Smooth muscle cell (in vitro differentiated cells): ENCODE data around the gene LCE1B. TPM values are rescaled to one million over a fixed set of nuclear protein-coding genes. Genes with fewer than 3 reads are reported as not detected.

ENCODE experiments used
- DNase-seq: peaks from one replicate; lab custom pipeline; 2025; ENCODE audit not compliant: unreplicated experiment; lab: John Stamatoyannopoulos, UW
- H2AFZ ChIP-seq: fragments of 200-600 bp; sonication (generic); 2 replicates; pipeline ENCODE4 v1.6.0; 2016; ENCODE audit warnings: antibody characterized with exemption, low read depth, mild to moderate bottlenecking
- H3F3A ChIP-seq: fragments of 200-600 bp; sonication (generic); 2 replicates; pipeline ENCODE4 v1.6.0; 2017; ENCODE audit warnings: antibody characterized with exemption, low read depth
- H3K27ac ChIP-seq: fragments of 200-600 bp; sonication (generic); 2 replicates; pipeline ENCODE4 v1.5.1; 2016; ENCODE audit warnings: low read depth, mild to moderate bottlenecking
- H3K27me3 ChIP-seq: fragments of 200-600 bp; sonication (generic); 2 replicates; pipeline ENCODE4 v1.6.1; 2016; ENCODE audit warnings: low read depth, mild to moderate bottlenecking
- H3K36me3 ChIP-seq: fragments of 200-600 bp; sonication (generic); 2 replicates; pipeline ENCODE4 v1.5.1; 2016; ENCODE audit warnings: low read depth
- H3K4me1 ChIP-seq: fragments of 200-600 bp; sonication (generic); 2 replicates; pipeline ENCODE4 v1.5.1; 2016; ENCODE audit warnings: low read depth
- H3K4me2 ChIP-seq: fragments of 200-600 bp; sonication (generic); 2 replicates; pipeline ENCODE4 v1.6.0; 2016; ENCODE audit warnings: mild to moderate bottlenecking
- H3K4me3 ChIP-seq: fragments of 200-600 bp; sonication (generic); 2 replicates; pipeline ENCODE4 v1.5.1; 2016; ENCODE audit warnings: mild to moderate bottlenecking
- H3K79me2 ChIP-seq: fragments of 200-600 bp; sonication (generic); 2 replicates; pipeline ENCODE4 v1.6.0; 2016; ENCODE audit warnings: low read depth, mild to moderate bottlenecking
- H3K9ac ChIP-seq: fragments of 200-600 bp; sonication (generic); 2 replicates; pipeline ENCODE4 v1.6.0; 2016; ENCODE audit warnings: low read depth
- H3K9me3 ChIP-seq: fragments of 200-600 bp; sonication (generic); replicated peaks from 2 replicates; pipeline ENCODE4 v1.5.1; 2016; ENCODE audit warnings: low read depth
- H4K20me1 ChIP-seq: fragments of 200-600 bp; sonication (generic); 2 replicates; pipeline ENCODE4 v1.6.0; 2016; ENCODE audit warnings: low read depth
- CTCF ChIP-seq: fragments of 200-600 bp; sonication (generic); IDR thresholded peaks from 2 replicates; pipeline ENCODE4 v1.5.1; 2017; ENCODE audit warnings: borderline replicate concordance, mild to moderate bottlenecking, antibody characterized with exemption; ENCODE audit not compliant: insufficient read depth, poor library complexity, severe bottlenecking
- WGBS: methylation state at CpG from one replicate; pipeline ENCODE4 v1.1.7; 2016; ENCODE audit warnings: low lambda C conversion rate; 5-methylcytosine and 5-hydroxymethylcytosine counted together
- polyA plus RNA-seq: library from polyadenylated mRNA; unstranded; fragments of >200 nt; fragmentation: Nextera tagmentation; extraction: Ambion mirVana; gene quantifications from 2 replicates; pipeline ENCODE4 v1.2.1, GENCODE V29; 2016
- total RNA-seq: library from RNA; depleted of rRNA; stranded (reverse); fragments of >200 nt; gene quantifications from 2 replicates; pipeline ENCODE4 v1.2.3, GENCODE V29; 2014

The LCE1B gene
- total and polyA plus RNA-seq, 2 experiments from 2014 or later, result not detected

GRCh38 chr1:152823294-152823693 lies 11.5 kb downstream of the LCE1B start:
- no peaks in the 10 kb centered on the region for H3F3A ChIP-seq
- no peaks in the 10 kb centered on the region for H3K79me2 ChIP-seq
- no peak overlapping the region for H3K4me2 ChIP-seq
- H3K27me3 ChIP-seq, result no peaks in the 10 kb centered on the region
- H4K20me1 ChIP-seq, result no peaks in the 10 kb centered on the region
- 25% methylated on average over 5 of the region's 5 CpGs for WGBS
- no peak overlapping the region for H3K9ac ChIP-seq
- no peaks in the 10 kb centered on the region for H3K4me1 ChIP-seq
- TF ChIP-seq CTCF, result no peak
- H3K27ac ChIP-seq, result no peak overlapping the region
- no peak overlapping the region for H3K4me3 ChIP-seq
- H2AFZ ChIP-seq, result no peak overlapping the region
- peaks cover 9% of the 10 kb centered on the region for H3K9me3 ChIP-seq
- no peaks in the 10 kb centered on the region for H3K36me3 ChIP-seq
- DNase-seq, result no peak

GRCh38 chr1:152824964-152825363 lies 13.2 kb downstream of the LCE1B start:
- Histone ChIP-seq H3K9me3 (peaks cover 9% of the 10 kb centered on the region), H3K36me3 (no peaks in the 10 kb centered on the region)
- DNase-seq, result no peak

GRCh38 chr1:152827173-152827572 lies 15.4 kb downstream of the LCE1B start, which contains the start of gene LCE1A:
Gene LCE1A, plus strand, starts transcription at chr1:152827473. Its CDS starts 0 bp downstream, at chr1:152827473.
- Histone ChIP-seq H3K9me3 (peaks cover 9% of the 10 kb centered on the region), H3K4me1 (no peaks in the 10 kb centered on the region), H3K36me3 (no peaks in the 10 kb centered on the region), H3K79me2 (no peaks in the 10 kb centered on the region), H3K9ac (no peak within 1 kb of the TSS), H3K27ac (no peak within 1 kb of the TSS), H2AFZ (no peak within 1 kb of the TSS), H3F3A (no peaks in the 10 kb centered on the region), H4K20me1 (no peaks in the 10 kb centered on the region), H3K27me3 (no peaks in the 10 kb centered on the region), H3K4me2 (no peak within 1 kb of the TSS), H3K4me3 (no peak within 1 kb of the TSS)
- TF ChIP-seq CTCF, result no peak
- no peak for DNase-seq
- 65% methylated on average over 2 of the region's 2 CpGs for WGBS

More at GRCh38 chr1:152824964-152825363, 13.2 kb downstream of the LCE1B start:
- Histone ChIP-seq H3F3A (no peaks in the 10 kb centered on the region), H3K9ac (no peak overlapping the region), H3K27ac (no peak overlapping the region), H4K20me1 (no peaks in the 10 kb centered on the region), H3K79me2 (no peaks in the 10 kb centered on the region), H3K27me3 (no peaks in the 10 kb centered on the region), H3K4me2 (no peak overlapping the region), H2AFZ (no peak overlapping the region), H3K4me3 (no peak overlapping the region), H3K4me1 (no peaks in the 10 kb centered on the region)
- no peak for TF ChIP-seq CTCF

GRCh38 chr1:152836870-152837269 lies 25.1 kb downstream of the LCE1B start:
- no peaks in the 10 kb centered on the region for H3K9me3 ChIP-seq
- H3K9ac ChIP-seq, result no peak overlapping the region
- no peaks in the 10 kb centered on the region for H3K27me3 ChIP-seq
- H4K20me1 ChIP-seq, result no peaks in the 10 kb centered on the region
- H3K27ac ChIP-seq, result no peak overlapping the region
- no peak for TF ChIP-seq CTCF
- no peak overlapping the region for H3K4me2 ChIP-seq
- 31% methylated on average over 2 of the region's 2 CpGs for WGBS
- H2AFZ ChIP-seq, result no peak overlapping the region
- H3K36me3 ChIP-seq, result no peaks in the 10 kb centered on the region
- no peak overlapping the region for H3K4me3 ChIP-seq
- DNase-seq, result no peak
- H3K79me2 ChIP-seq, result no peaks in the 10 kb centered on the region
- H3K4me1 ChIP-seq, result no peaks in the 10 kb centered on the region
- no peaks in the 10 kb centered on the region for H3F3A ChIP-seq
